ENCODE results near the gene LAMTOR1. TPM values are rescaled to one million over a fixed set of nuclear protein-coding genes. Genes with fewer than 3 reads are reported as not detected.
A peak's percentile ranks its signal among the peaks of the same experiment; 100 is the strongest.

LAMTOR1 gene
- total RNA-seq, 1 experiment from 2014 or later, result 185 TPM

- in situ Hi-C loops (cut with HindIII; ENCODE audit: low sequenced_read_pairs), result no loop called here
- no peak for DNase-seq (ENCODE audit: low spot score)
Observed at GRCh38 chr11:72123117-72123653, 20.1 kb upstream of the LAMTOR1 start.

DNA sequence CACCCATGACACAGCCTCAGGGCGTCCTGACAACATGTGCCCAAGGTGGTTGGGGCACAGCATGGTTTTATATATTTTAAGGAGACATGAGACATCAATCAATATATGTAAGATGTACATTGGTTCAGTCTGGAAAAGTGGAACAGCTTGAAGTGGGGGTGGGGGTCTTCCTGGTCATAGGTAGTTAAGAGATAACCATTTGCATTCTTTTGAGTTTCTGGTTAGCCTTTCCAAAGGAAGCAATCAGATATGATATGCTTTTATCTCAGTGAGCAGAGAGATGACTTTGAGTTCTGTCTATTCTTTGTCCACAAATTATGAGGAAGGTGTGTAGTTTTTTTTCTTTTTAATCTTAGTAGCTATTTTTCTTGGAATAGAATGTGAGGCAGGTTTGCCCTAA, 19.5 kb upstream of the LAMTOR1 start:
- in situ Hi-C loops (cut with HindIII; ENCODE audit: low sequenced_read_pairs), result no loop called here
- no peak for DNase-seq (ENCODE audit: low spot score)

- DNase-seq (ENCODE audit: low spot score), result no peak
- in situ Hi-C loops (cut with HindIII; ENCODE audit: low sequenced_read_pairs), result no loop called here
Observed at GRCh38 chr11:72120930-72121329, 17.8 kb upstream of the LAMTOR1 start.

GRCh38 chr11:72119198-72119597, 16.1 kb upstream of the LAMTOR1 start:
- in situ Hi-C loops (cut with HindIII; ENCODE audit: low sequenced_read_pairs), result no loop called here
- no peak for DNase-seq (ENCODE audit: low spot score)

- no peak for DNase-seq (ENCODE audit: low spot score)
- in situ Hi-C loops (cut with HindIII; ENCODE audit: low sequenced_read_pairs), result no loop called here
Observed at GRCh38 chr11:72116019-72116755, 13.1 kb upstream of the LAMTOR1 start.

GRCh38 chr11:72114570-72114969, 11.5 kb upstream of the LAMTOR1 start:
- in situ Hi-C loops (cut with HindIII; ENCODE audit: low sequenced_read_pairs), result no loop called here
- DNase-seq (ENCODE audit: low spot score), result no peak

- DNase-seq (ENCODE audit: low spot score), result no peak
- in situ Hi-C loops (cut with HindIII; ENCODE audit: low sequenced_read_pairs), result no loop called here
Observed at GRCh38 chr11:72112978-72113808, 10.1 kb upstream of the LAMTOR1 start.

DNA sequence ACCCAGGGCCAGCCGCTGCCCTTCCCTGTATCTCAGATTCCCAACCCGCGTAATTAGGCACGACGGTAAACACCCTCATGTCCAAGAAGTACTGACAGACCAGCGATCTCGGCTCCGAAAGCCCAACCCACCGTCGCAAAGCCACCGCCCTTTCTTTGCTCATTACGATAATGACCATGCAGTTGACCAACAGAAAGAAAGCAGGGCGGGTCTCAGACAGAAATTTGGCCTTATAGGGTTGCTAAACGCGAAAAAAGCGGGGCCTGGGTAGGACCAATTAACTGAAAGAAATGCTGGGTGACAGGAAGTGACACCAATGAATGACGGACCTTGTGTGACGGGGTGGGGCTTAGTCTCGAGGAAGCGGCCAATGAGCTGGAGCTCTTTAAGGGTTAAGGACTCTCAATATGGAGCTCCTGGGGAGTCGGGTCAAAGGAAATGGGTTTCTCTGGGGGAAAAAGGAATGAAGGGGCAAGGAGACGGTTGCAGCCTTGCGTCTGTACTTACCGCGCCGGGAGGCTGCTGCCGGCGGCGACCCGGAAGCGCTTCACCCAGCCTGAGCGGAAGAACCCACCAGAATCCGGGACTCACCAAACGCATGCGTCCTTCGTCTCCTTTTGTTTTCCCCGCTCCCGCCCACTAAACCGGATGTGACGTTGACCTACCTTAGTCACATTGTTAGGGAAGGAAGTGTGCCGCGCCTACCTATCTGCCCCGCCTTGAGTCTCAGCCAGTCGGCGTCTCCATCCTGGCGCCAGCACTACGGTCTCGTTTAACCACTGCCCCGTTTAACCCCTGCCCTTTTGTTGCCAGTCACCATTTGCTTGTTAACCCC, 9.3 kb upstream of the LAMTOR1 start, which contains the start of gene ANAPC15:
TSS of gene ANAPC15 (minus strand) at position 553 of the 835 bp plus-strand sequence. CDS start 1,419 bp downstream, outside the sequence.
- in situ Hi-C loops (cut with HindIII; ENCODE audit: low sequenced_read_pairs), result no loop called here
- DNase-seq (ENCODE audit: low spot score), result peak; percentile 100

- DNase-seq (ENCODE audit: low spot score), result no peak
- in situ Hi-C loops (cut with HindIII; ENCODE audit: low sequenced_read_pairs), result no loop called here
Observed at GRCh38 chr11:72111300-72112142, 8.4 kb upstream of the LAMTOR1 start.

- in situ Hi-C loops (cut with HindIII; ENCODE audit: low sequenced_read_pairs), result no loop called here
- no peak for DNase-seq (ENCODE audit: low spot score)
Observed at GRCh38 chr11:72105888-72106287, 2.8 kb upstream of the LAMTOR1 start, which contains the start of gene TOMT. Gene TOMT (plus strand): TSS chr11:72105924. CDS start chr11:72105952, 28 bp downstream.

DNA sequence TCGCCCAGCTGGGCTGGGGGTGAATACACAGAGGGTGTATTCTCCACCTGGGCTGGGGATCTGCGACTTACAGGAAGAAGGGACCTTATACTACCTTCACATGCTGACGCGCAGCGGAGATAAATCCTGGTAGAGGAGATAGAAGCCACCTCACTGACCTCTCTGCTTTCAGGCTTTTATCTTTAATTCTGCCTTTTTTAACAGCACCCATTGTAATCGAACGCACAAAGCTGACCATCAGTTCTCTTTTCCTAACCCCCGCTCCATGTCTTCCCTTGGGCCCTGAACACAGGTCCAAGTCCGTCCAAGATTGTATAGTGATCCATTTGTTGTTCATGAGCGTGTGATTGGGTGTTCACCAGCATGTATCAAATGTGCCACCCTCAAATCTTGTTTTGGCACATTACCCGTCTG, 664 bp upstream of the LAMTOR1 start:
- in situ Hi-C loops (cut with HindIII; ENCODE audit: low sequenced_read_pairs), result no loop called here
- DNase-seq (ENCODE audit: low spot score), result no peak

DNA sequence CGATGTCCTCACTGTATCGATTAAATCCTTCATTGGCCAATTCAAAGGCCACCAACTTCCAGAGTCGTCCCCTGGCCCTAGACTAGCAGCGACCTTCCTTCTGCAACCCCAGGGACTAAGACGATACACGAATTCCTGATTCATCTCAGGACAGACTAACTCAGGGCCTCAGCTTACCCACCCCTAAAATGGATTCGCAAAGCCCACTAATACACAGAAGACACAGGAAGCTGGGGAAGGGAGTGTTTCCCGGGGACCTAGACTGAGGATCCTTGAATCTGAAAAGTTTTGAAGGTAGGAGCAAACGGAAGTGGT, 509 bp downstream of the LAMTOR1 start:
- DNase-seq (ENCODE audit: low spot score), result no peak
- in situ Hi-C loops (cut with HindIII; ENCODE audit: low sequenced_read_pairs), result no loop called here

DNA sequence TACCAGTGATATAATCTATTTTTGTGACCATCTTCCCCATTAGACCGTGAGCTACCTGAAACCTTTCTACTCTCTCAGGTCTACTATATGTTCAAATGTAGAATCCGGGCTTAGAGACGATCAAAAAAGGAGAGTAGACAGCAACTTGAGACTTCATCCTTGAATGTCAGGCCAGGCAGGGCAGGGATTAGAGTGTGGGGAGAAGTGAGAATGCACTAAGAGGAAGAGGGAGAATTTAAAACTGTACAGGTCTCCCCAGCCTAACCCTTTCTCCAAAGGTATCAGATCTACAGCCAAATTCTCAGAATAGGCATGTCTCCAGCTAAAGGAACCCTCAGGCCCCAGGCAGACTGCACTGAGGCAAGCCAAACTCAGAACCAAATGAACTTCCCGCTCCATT, 935 bp downstream of the LAMTOR1 start:
- in situ Hi-C loops (cut with HindIII; ENCODE audit: low sequenced_read_pairs), result no loop called here

DNA sequence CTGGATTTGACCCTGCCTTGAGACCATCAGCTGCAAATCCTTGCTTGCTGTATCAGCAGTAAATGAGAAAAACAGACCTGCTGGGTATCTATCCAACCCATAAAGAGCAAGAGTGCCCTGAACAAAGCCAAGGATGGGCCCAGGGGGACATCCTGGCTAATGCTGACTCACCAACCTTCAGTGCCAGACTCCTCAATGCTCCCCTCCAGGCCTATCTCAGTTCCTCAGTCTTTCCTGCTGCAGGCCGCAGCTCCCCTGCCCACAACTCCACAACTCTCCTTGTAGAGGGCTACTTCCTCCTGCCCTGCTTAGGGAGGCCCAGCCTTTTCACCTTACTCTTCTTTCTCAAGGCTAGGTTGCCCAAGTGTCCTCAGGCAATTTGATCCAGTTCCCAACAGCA, 2.6 kb downstream of the LAMTOR1 start:
- in situ Hi-C loops (cut with HindIII; ENCODE audit: low sequenced_read_pairs), result no loop called here
- DNase-seq (ENCODE audit: low spot score), result no peak

More for the DNA sequence above, 935 bp downstream of the LAMTOR1 start:
- no peak for DNase-seq (ENCODE audit: low spot score)

DNA sequence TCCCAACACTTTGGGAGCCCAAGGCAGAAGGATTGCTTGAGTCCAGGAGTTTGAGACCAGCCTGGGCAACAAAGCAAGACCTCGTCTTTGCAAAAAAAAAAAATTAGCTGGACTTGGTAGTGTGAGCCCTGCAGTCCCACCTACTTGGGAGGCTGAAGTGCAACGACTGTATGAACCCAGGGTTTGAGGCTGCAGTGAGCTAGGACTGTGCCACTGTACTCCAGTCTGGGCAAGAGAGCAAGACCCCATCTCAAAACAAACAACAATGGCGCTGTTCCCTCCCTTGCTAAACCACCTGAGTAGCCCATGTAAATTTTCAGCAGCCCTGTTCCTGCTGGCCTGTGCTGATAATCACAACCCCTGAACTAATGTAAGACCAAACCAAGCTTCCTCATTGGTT, 3.1 kb downstream of the LAMTOR1 start:
- no peak for DNase-seq (ENCODE audit: low spot score)
- in situ Hi-C loops (cut with HindIII; ENCODE audit: low sequenced_read_pairs), result no loop called here

DNA sequence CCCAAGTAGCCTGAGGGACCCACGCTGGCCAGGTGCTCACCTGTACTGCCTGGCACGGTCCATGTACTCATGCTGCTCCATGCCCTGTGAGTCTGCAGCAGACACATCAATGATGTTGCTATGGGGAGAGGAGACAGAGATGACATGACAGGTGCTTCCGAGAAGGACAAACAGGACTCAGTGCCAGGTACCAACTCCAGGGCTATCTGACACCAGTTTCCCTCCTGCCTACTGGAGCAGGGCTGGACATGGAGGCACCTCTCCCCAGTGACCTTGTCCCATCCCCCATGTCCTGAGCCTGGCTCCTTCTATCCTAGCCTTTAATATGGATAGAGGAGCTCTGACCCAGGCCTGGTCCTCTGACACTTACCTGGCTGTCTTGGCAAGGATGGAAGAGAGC, 4.4 kb downstream of the LAMTOR1 start:
- in situ Hi-C loops (cut with HindIII; ENCODE audit: low sequenced_read_pairs), result no loop called here
- no peak for DNase-seq (ENCODE audit: low spot score)

- in situ Hi-C loops (cut with HindIII; ENCODE audit: low sequenced_read_pairs), result no loop called here
Observed at GRCh38 chr11:72091292-72091691, 11.8 kb downstream of the LAMTOR1 start.

DNA sequence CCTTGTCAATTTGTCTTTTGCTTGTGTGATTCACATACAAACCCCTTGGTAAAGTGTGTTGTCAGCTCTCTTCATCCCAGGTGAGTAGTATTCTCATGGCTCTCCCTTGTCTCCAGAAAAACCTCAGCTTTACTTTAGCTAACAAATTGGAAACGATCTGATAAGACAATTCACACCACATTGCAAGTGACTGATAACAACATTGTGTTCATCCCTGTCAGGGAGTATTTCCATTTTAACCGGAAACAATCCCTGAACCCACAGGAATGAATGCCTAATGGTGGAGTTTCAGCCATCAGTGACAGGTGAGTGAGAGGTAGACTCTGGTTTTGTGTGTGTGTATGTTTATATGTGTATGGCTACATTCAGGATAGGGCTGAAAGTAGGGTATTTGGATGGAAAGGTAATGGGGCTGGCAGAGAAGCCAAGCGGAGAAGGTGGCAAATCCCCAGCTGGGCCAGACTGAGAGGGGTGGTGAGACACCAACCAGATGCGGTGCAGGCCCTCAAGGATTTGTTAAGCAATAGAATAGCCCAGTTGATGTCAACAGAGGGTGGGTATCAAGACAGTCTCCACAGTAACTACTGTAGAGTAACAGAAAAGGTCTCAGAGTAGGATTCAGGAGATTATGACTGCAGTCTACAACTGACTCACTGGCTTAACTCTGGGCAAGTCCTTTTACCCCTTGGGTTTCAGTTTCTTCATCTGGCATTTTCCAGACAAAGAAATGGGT, 14.9 kb downstream of the LAMTOR1 start:
- in situ Hi-C loops (cut with HindIII; ENCODE audit: low sequenced_read_pairs), result no loop called here

More at GRCh38 chr11:72091292-72091691, 11.8 kb downstream of the LAMTOR1 start:
- DNase-seq (ENCODE audit: low spot score), result peak; percentile 63

More for the DNA sequence above, 14.9 kb downstream of the LAMTOR1 start:
- no peak for DNase-seq (ENCODE audit: low spot score)

Data from G401 (cell line).